SU-DHL-6 (cell line): ENCODE results near the gene RNASE4.
A peak's percentile ranks its signal among the peaks of the same experiment; 100 is the strongest.

Experiments
- H2AFZ ChIP-seq: fragments of 200-600 bp; sonication (generic); 2 replicates; pipeline ENCODE4 v1.6.1; 2014; ENCODE audit warnings: low read depth, mild to moderate bottlenecking, moderate library complexity, mixed read lengths, antibody characterized with exemption, low read length; ENCODE audit not compliant: severe bottlenecking
- H3F3A ChIP-seq: fragments of 200-600 bp; shearing (Covaris generic); 2 replicates; pipeline ENCODE4 v1.6.0; 2016; ENCODE audit warnings: antibody characterized with exemption, mild to moderate bottlenecking; ENCODE audit not compliant: insufficient read depth
- H3K27ac ChIP-seq: fragments of 200-600 bp; sonication (generic); 2 replicates; pipeline ENCODE4 v1.5.1; 2016; ENCODE audit warnings: low read depth, mild to moderate bottlenecking, low read length, moderate library complexity, mixed read lengths
- H3K27me3 ChIP-seq: fragments of 200-600 bp; sonication (generic), shearing (Covaris generic); 2 replicates; pipeline ENCODE4 v1.6.0; 2014; ENCODE audit warnings: mild to moderate bottlenecking, low read length
- H3K36me3 ChIP-seq: fragments of 200-600 bp; sonication (generic); 2 replicates; pipeline ENCODE4 v1.6.1; 2014; ENCODE audit warnings: mild to moderate bottlenecking, low read length, mixed read lengths
- H3K4me2 ChIP-seq: fragments of 300-600, 200-600 bp; shearing (Covaris generic), sonication (generic); 2 replicates; pipeline ENCODE4 v1.6.0; 2014; ENCODE audit warnings: low read length, low read depth, mild to moderate bottlenecking; ENCODE audit not compliant: poor library complexity, severe bottlenecking
- H3K4me3 ChIP-seq: fragments of 200-600 bp; sonication (generic); 2 replicates; pipeline ENCODE4 v1.5.1; 2014; ENCODE audit warnings: antibody characterized with exemption, low read length, mild to moderate bottlenecking, mixed read lengths; ENCODE audit not compliant: insufficient read depth, poor library complexity, severe bottlenecking
- H3K79me2 ChIP-seq: fragments of 200-600 bp; sonication (generic); 2 replicates; pipeline ENCODE4 v1.6.1; 2014; ENCODE audit warnings: mild to moderate bottlenecking, low read length, moderate library complexity; ENCODE audit not compliant: insufficient read depth
- H3K9ac ChIP-seq: fragments of 200-600 bp; sonication (generic); 2 replicates; pipeline ENCODE4 v1.7.0; 2014; ENCODE audit warnings: mild to moderate bottlenecking, low read length
- H3K9me2 ChIP-seq: fragments of 200-600 bp; sonication (generic); replicated peaks from 2 replicates; pipeline ENCODE4 v1.6.1; 2014; ENCODE audit warnings: low read length; ENCODE audit not compliant: insufficient read depth
- H3K9me3 ChIP-seq: fragments of 200-600 bp; sonication (generic); 2 replicates; pipeline ENCODE4 v1.6.1; 2014; ENCODE audit warnings: low read length, mixed read lengths; ENCODE audit not compliant: insufficient read depth
- H4K20me1 ChIP-seq: fragments of 200-600 bp; sonication (generic); 2 replicates; pipeline ENCODE4 v1.6.1; 2014; ENCODE audit warnings: low read depth, mild to moderate bottlenecking, antibody characterized with exemption, low read length, moderate library complexity, mixed read lengths
- CTCF ChIP-seq: fragments of 200-600 bp; sonication (generic); IDR thresholded peaks from one replicate; pipeline ENCODE4 v1.5.1; 2017; ENCODE audit warnings: antibody characterized with exemption, mild to moderate bottlenecking, low read length, moderate library complexity; ENCODE audit not compliant: insufficient read depth, poor library complexity, severe bottlenecking
- EZH2phosphoT487 ChIP-seq: fragments of 200-600 bp; sonication (generic), shearing (Covaris generic); conservative IDR thresholded peaks from 2 replicates; pipeline ENCODE4 v1.6.1; 2018; ENCODE audit warnings: mild to moderate bottlenecking, antibody characterized with exemption, low read length, moderate library complexity, mixed read lengths

The RNASE4 gene

GRCh38 chr14:20655851-20656250 lies 28.5 kb upstream of the RNASE4 start:
- H3K36me3 ChIP-seq, result no peaks in the 10 kb centered on the region
- no peak overlapping the region for H3K9ac ChIP-seq
- H3K4me2 ChIP-seq, result no peak overlapping the region
- no peaks in the 10 kb centered on the region for H3K9me2 ChIP-seq
- H3K4me3 ChIP-seq, result no peak overlapping the region
- no peaks in the 10 kb centered on the region for H3F3A ChIP-seq
- no peaks in the 10 kb centered on the region for H3K79me2 ChIP-seq
- no peaks in the 10 kb centered on the region for H3K27me3 ChIP-seq
- no peaks in the 10 kb centered on the region for H3K9me3 ChIP-seq
- TF ChIP-seq EZH2phosphoT487, result no peak
- TF ChIP-seq CTCF, result no peak
- no peak overlapping the region for H2AFZ ChIP-seq
- no peak overlapping the region for H3K27ac ChIP-seq
- H4K20me1 ChIP-seq, result no peaks in the 10 kb centered on the region

GRCh38 chr14:20656274-20656673 lies 28.1 kb upstream of the RNASE4 start:
- H3K4me2 ChIP-seq, result no peak overlapping the region
- H3K4me3 ChIP-seq, result no peak overlapping the region

GRCh38 chr14:20657216-20658211 lies 26.8 kb upstream of the RNASE4 start:
- Histone ChIP-seq H3K4me2 (no peak overlapping the region), H3K27me3 (no peaks in the 10 kb centered on the region), H3K36me3 (no peaks in the 10 kb centered on the region), H3K9me2 (no peaks in the 10 kb centered on the region), H3F3A (no peaks in the 10 kb centered on the region), H2AFZ (no peak overlapping the region), H3K9ac (no peak overlapping the region), H3K27ac (no peak overlapping the region), H4K20me1 (no peaks in the 10 kb centered on the region), H3K4me3 (no peak overlapping the region), H3K9me3 (no peaks in the 10 kb centered on the region), H3K79me2 (no peaks in the 10 kb centered on the region)
- no peak for TF ChIP-seq EZH2phosphoT487
- TF ChIP-seq CTCF, result peak; percentile 15

More at GRCh38 chr14:20656274-20656673, 28.1 kb upstream of the RNASE4 start:
- Histone ChIP-seq H3K9ac (no peak overlapping the region), H3K9me3 (no peaks in the 10 kb centered on the region), H3K79me2 (no peaks in the 10 kb centered on the region), H2AFZ (no peak overlapping the region), H3K27ac (no peak overlapping the region), H3K9me2 (no peaks in the 10 kb centered on the region), H3F3A (no peaks in the 10 kb centered on the region), H4K20me1 (no peaks in the 10 kb centered on the region), H3K36me3 (no peaks in the 10 kb centered on the region), H3K27me3 (no peaks in the 10 kb centered on the region)
- TF ChIP-seq CTCF, result no peak
- no peak for TF ChIP-seq EZH2phosphoT487
